ENCODE measurements around the gene RALBP1. TPM values are rescaled to one million over a fixed set of nuclear protein-coding genes. Genes with fewer than 3 reads are reported as not detected.

RALBP1 gene
- total and polyA plus RNA-seq, 2 of the 4 experiments (the other 2 are of a cell fraction) = 30.6 to 38.2 TPM

DNA sequence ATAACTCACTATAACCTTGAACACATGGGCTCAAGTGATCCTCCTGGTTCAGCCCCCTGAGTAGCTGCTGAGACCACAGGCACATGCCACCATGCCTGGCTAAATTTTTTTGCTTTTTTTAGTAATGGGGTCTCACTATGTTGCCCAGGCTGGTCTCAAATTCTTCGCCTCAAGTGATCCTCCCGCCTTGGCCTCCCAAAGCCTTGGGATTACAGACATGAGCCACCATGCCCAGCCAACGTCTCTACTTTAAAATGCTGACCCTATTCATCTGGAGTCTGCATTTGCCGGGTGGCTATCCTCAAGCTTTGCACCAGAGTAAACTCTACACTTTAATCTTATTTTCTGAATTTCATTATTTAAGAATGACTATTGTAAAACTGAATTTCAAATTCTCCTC is 37.6 kb upstream of the RALBP1 start:
- no peaks in the 10 kb centered on the region for H3K27me3 ChIP-seq (ENCODE audit: control insufficient read depth, insufficient read depth, low read length)
- no peak overlapping the region for H2BK15ac ChIP-seq (ENCODE audit: low read depth, low read length)
- no peak overlapping the region for H3K4me2 ChIP-seq (ENCODE audit: low read depth, low read length)
- no peak overlapping the region for H3K27ac ChIP-seq (ENCODE audit: insufficient read depth, low read length)
- H3K9me3 ChIP-seq (ENCODE audit: control insufficient read depth, insufficient read depth, low read length) = no peaks in the 10 kb centered on the region
- H2BK20ac ChIP-seq (ENCODE audit: low read depth, low read length) = no peak overlapping the region
- no peak overlapping the region for H2BK120ac ChIP-seq (ENCODE audit: low read depth, low read length)
- H3K9me1 ChIP-seq (ENCODE audit: insufficient read depth, low read length) = peaks cover 4% of the 10 kb centered on the region
- in situ Hi-C loops (cut with MboI; ENCODE audit: low sequenced_read_pairs) = no loop called here
- H3K14ac ChIP-seq (replicated peaks; ENCODE audit: low read depth, low read length) = no peak overlapping the region
- H3K36me3 ChIP-seq (ENCODE audit: control insufficient read depth, insufficient read depth, low read length) = no peaks in the 10 kb centered on the region
- no peak overlapping the region for H3K23ac ChIP-seq (ENCODE audit: low read depth, low read length)
- H3K4me3 ChIP-seq (ENCODE audit: insufficient read depth, low read depth, low read length) = no peak overlapping the region
- H2AK5ac ChIP-seq (ENCODE audit: low read depth, low read length) = no peak overlapping the region
- H4K20me1 ChIP-seq (ENCODE audit: insufficient read depth, low read length) = no peaks in the 10 kb centered on the region
- H4K8ac ChIP-seq (ENCODE audit: low read depth in 2 of 2, low read length in 2 of 2) = no peak overlapping the region
- H3K79me1 ChIP-seq (ENCODE audit: low read depth in 1 of 2, low read length in 2 of 2) = no peaks in the 10 kb centered on the region
- no peak for DNase-seq
- H3K4me1 ChIP-seq (ENCODE audit: control insufficient read depth, insufficient read depth, low read length) = peaks cover 6% of the 10 kb centered on the region; the same call in 1 of the 2 replicates
- no peak overlapping the region for H3K56ac ChIP-seq (ENCODE audit: extremely low read depth, insufficient read depth, low read length)
- no peak for ATAC-seq (ENCODE audit: low read depth)
- H3K4ac ChIP-seq (ENCODE audit: low read depth, low read length) = no peak overlapping the region
- no peak overlapping the region for H3K9ac ChIP-seq (ENCODE audit: low read depth, low read length)
- H4K5ac ChIP-seq (ENCODE audit: low read depth, low read length) = no peak overlapping the region
- no peak overlapping the region for H4K91ac ChIP-seq (ENCODE audit: insufficient read depth, low read depth, low read length)
- TF ChIP-seq POLR2A (IDR thresholded peaks at IDR 0.05; ENCODE audit: low read depth, low read length) (no peak), FOS (IDR thresholded peaks at IDR 0.05; ENCODE audit: low read depth, low read length) (no peak), CHD1 (IDR thresholded peaks at IDR 0.05; ENCODE audit: low read depth, low read length) (no peak), SMC3 (IDR thresholded peaks at IDR 0.05; ENCODE audit: low read depth, low read length) (no peak), RCOR1 (IDR thresholded peaks at IDR 0.05; ENCODE audit: insufficient replicate concordance, low read length) (no peak), RFX5 (IDR thresholded peaks at IDR 0.05; ENCODE audit: low read depth, low read length) (no peak), RAD21 (IDR thresholded peaks at IDR 0.05; ENCODE audit: low read length) (no peak)
- TF ChIP-seq, protein P1, sequence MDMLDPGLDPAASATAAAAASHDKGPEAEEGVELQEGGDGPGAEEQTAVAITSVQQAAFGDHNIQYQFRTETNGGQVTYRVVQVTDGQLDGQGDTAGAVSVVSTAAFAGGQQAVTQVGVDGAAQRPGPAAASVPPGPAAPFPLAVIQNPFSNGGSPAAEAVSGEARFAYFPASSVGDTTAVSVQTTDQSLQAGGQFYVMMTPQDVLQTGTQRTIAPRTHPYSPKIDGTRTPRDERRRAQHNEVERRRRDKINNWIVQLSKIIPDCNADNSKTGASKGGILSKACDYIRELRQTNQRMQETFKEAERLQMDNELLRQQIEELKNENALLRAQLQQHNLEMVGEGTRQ (IDR thresholded peaks at IDR 0.05; ENCODE audit: low read depth, low read length) = no peak
- TF ChIP-seq, protein P2, sequence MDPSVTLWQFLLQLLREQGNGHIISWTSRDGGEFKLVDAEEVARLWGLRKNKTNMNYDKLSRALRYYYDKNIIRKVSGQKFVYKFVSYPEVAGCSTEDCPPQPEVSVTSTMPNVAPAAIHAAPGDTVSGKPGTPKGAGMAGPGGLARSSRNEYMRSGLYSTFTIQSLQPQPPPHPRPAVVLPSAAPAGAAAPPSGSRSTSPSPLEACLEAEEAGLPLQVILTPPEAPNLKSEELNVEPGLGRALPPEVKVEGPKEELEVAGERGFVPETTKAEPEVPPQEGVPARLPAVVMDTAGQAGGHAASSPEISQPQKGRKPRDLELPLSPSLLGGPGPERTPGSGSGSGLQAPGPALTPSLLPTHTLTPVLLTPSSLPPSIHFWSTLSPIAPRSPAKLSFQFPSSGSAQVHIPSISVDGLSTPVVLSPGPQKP (IDR thresholded peaks at IDR 0.05; ENCODE audit: borderline replicate concordance, low read depth, low read length) = no peak
- intact Hi-C loops (cut with micrococcal nuclease) = no loop called here
- H2BK5ac ChIP-seq (ENCODE audit: low read depth, low read length, poor library complexity, severe bottlenecking) = no peak overlapping the region
- H2AFZ ChIP-seq (replicated peaks; ENCODE audit: low read length, poor library complexity) = no peak overlapping the region
- H2AK9ac ChIP-seq (replicated peaks; ENCODE audit: low read depth, low read length, poor library complexity) = no peak overlapping the region
- ChIA-PET POLR2A (ENCODE audit: unreplicated experiment) (no interaction called here), CTCF (no interaction called here)
- no TSS peak for BruUV-seq (replicated peaks)
- dilution Hi-C loops (cut with HindIII; ENCODE audit: low sequenced_read_pairs, unreplicated experiment) = no loop called here
- no peak overlapping the region for H3K18ac ChIP-seq (ENCODE audit: low read depth, low read length)
- WGBS, 2 experiments (ENCODE audit: extremely low coverage in 2 of 2, insufficient read length in 1 of 2) = no CpG with 5 or more reads among the region's 4 CpGs
